ENCODE data around the gene HIVEP3.
"Not testable (repeated sequence)": the region's sequence is repeated elsewhere in the genome, so short reads cannot be mapped to it uniquely, and the experiment has no call there.

HIVEP3 gene

GRCh38 chr1:41558761-41559171 lies 360.0 kb downstream of the HIVEP3 start:
- no peak overlapping the region for H3K4me3 ChIP-seq (replicated peaks; ENCODE audit: insufficient read depth, low read length)
- no peak for TF ChIP-seq SPI1 (IDR thresholded peaks at IDR 0.05; ENCODE audit: borderline replicate concordance, low read depth)
- no peak for TF ChIP-seq POLR2AphosphoS5 (IDR thresholded peaks at IDR 0.05; ENCODE audit: low read depth)
- no peak for TF ChIP-seq CTCF (IDR thresholded peaks at IDR 0.05; ENCODE audit: insufficient read depth, low read length)
- TF ChIP-seq GABPA (IDR thresholded peaks at IDR 0.05; ENCODE audit: low read depth), result no peak
- TF ChIP-seq REST (IDR thresholded peaks at IDR 0.05; ENCODE audit: insufficient replicate concordance, low read depth), result no peak
- DNase-seq (ENCODE audit: low read depth in 1 of 2, low spot score in 1 of 2), result no peak
- H3K27ac ChIP-seq (replicated peaks), result no peak overlapping the region
- H3K27me3 ChIP-seq (ENCODE audit: insufficient read depth, poor library complexity, severe bottlenecking), result no peaks in the 10 kb centered on the region

- DNase-seq (ENCODE audit: low read depth in 1 of 2, low spot score in 1 of 2), result no peak
- no peak for TF ChIP-seq REST (IDR thresholded peaks at IDR 0.05; ENCODE audit: insufficient replicate concordance, low read depth)
- no peak for TF ChIP-seq CTCF (IDR thresholded peaks at IDR 0.05; ENCODE audit: insufficient read depth, low read length)
- TF ChIP-seq POLR2AphosphoS5 (IDR thresholded peaks at IDR 0.05; ENCODE audit: low read depth), result no peak
- TF ChIP-seq GABPA (IDR thresholded peaks at IDR 0.05; ENCODE audit: low read depth), result no peak
- TF ChIP-seq SPI1 (IDR thresholded peaks at IDR 0.05; ENCODE audit: borderline replicate concordance, low read depth), result no peak
- H3K4me3 ChIP-seq (replicated peaks; ENCODE audit: insufficient read depth, low read length), result no peak overlapping the region
- no peak overlapping the region for H3K27ac ChIP-seq (replicated peaks)
- no peaks in the 10 kb centered on the region for H3K27me3 ChIP-seq (ENCODE audit: insufficient read depth, poor library complexity, severe bottlenecking)
Observed at GRCh38 chr1:41557751-41558455, 360.8 kb downstream of the HIVEP3 start.

- not testable (repeated sequence) for H3K27me3 ChIP-seq (ENCODE audit: insufficient read depth, poor library complexity, severe bottlenecking); H3K27ac ChIP-seq (replicated peaks); DNase-seq (ENCODE audit: low read depth in 1 of 2, low spot score in 1 of 2); H3K4me3 ChIP-seq (replicated peaks; ENCODE audit: insufficient read depth, low read length)
Observed at GRCh38 chr1:41554746-41555145, 364.0 kb downstream of the HIVEP3 start.

GRCh38 chr1:41547781-41548560 lies 370.8 kb downstream of the HIVEP3 start:
- DNase-seq (ENCODE audit: low read depth in 1 of 2, low spot score in 1 of 2), result no peak
- no peaks in the 10 kb centered on the region for H3K27me3 ChIP-seq (ENCODE audit: insufficient read depth, poor library complexity, severe bottlenecking)
- TF ChIP-seq SPI1 (IDR thresholded peaks at IDR 0.05; ENCODE audit: borderline replicate concordance, low read depth) (no peak), POLR2AphosphoS5 (IDR thresholded peaks at IDR 0.05; ENCODE audit: low read depth) (no peak), GABPA (IDR thresholded peaks at IDR 0.05; ENCODE audit: low read depth) (no peak), REST (IDR thresholded peaks at IDR 0.05; ENCODE audit: insufficient replicate concordance, low read depth) (no peak), CTCF (IDR thresholded peaks at IDR 0.05; ENCODE audit: insufficient read depth, low read length) (no peak)
- no peak overlapping the region for H3K27ac ChIP-seq (replicated peaks)
- H3K4me3 ChIP-seq (replicated peaks; ENCODE audit: insufficient read depth, low read length), result no peak overlapping the region
